Neural progenitor cell (in vitro differentiated cells): ENCODE measurements around the gene MCTP2.

ENCODE experiments used
- CTCF ChIP-seq: fragments of 200-600 bp; sonication (generic); IDR thresholded peaks from 2 replicates; pipeline ENCODE4 v1.5.1; 2017; ENCODE audit warnings: antibody characterized with exemption, mild to moderate bottlenecking
- EZH2 ChIP-seq: fragments of 200-600 bp; sonication (generic); IDR thresholded peaks from 2 replicates; pipeline ENCODE4 v1.6.1; 2017; ENCODE audit warnings: antibody characterized with exemption, mild to moderate bottlenecking, moderate library complexity

GRCh38 chr15:94445566-94446160 is 214.3 kb downstream of the MCTP2 start:
- TF ChIP-seq CTCF (no peak), EZH2 (no peak)
